CD4-positive, alpha-beta memory T cell (primary cell): ENCODE results near the gene C5orf15. TPM values are rescaled to one million over a fixed set of nuclear protein-coding genes. Genes with fewer than 3 reads are reported as not detected.

Experiments
- CTCF ChIA-PET: fragments of 350-600 bp; sonication (Branson Sonifier 250); formaldehyde crosslinking; loops from one replicate; lab custom pipeline; 2021; ENCODE audit warnings: inconsistent platforms; ENCODE audit not compliant: partially characterized antibody; lab: Charles Lee
- POLR2A ChIA-PET: fragments of 350-600 bp; sonication (Branson Sonifier 250); formaldehyde crosslinking; loops from one replicate; lab custom pipeline; 2021; ENCODE audit not compliant: partially characterized antibody; lab: Charles Lee
- DNase-seq, 5 donors: peaks; one replicate each; pipeline versions ENCODE4 v3.0.0 to v3.0.0-alpha.2; 2020 to 2022; ENCODE audit warnings: mixed read lengths in 1 of 5
- H3K27ac ChIP-seq: one replicate; pipeline ENCODE4 v1.7.0; 2013; ENCODE audit warnings: low read depth, low read length
- H3K27me3 ChIP-seq: 2 replicates; pipeline ENCODE4 v1.7.0; 2013; ENCODE audit warnings: mild to moderate bottlenecking, low read length, moderate library complexity; ENCODE audit not compliant: insufficient read depth
- H3K36me3 ChIP-seq: 2 replicates; pipeline ENCODE4 v1.7.0; 2013; ENCODE audit warnings: mild to moderate bottlenecking, low read length, moderate library complexity; ENCODE audit not compliant: insufficient read depth
- H3K4me1 ChIP-seq: 2 replicates; pipeline ENCODE4 v1.7.0; 2013; ENCODE audit warnings: mild to moderate bottlenecking, low read length, moderate library complexity; ENCODE audit not compliant: insufficient read depth
- H3K4me3 ChIP-seq, 2 donors: one replicate each; pipeline ENCODE4 v1.7.0; 2013; ENCODE audit warnings: low read length in 2 of 2, mild to moderate bottlenecking in 1 of 2
- H3K9me3 ChIP-seq, 2 donors: one replicate each; pipeline ENCODE4 v1.7.0; 2013; ENCODE audit warnings: low read length in 2 of 2, control low read depth in 1 of 2; ENCODE audit not compliant: control insufficient read depth in 1 of 2
- H3K27ac Mint-ChIP-seq, 7 donors: one replicate each; pipeline ENCODE4 v1.8.0; 2020 to 2021; ENCODE audit warnings: mixed read lengths in 7 of 7, mild to moderate bottlenecking in 6 of 7, inconsistent platforms in 3 of 7, moderate library complexity in 3 of 7
- H3K27me3 Mint-ChIP-seq, 2 donors: one replicate each; pipeline ENCODE4 v1.8.0; 2020 to 2021; ENCODE audit warnings: mixed read lengths in 2 of 2
- H3K36me3 Mint-ChIP-seq, 2 donors: one replicate each; pipeline ENCODE4 v1.8.0; 2020 to 2021; ENCODE audit warnings: mixed read lengths in 2 of 2, inconsistent platforms in 1 of 2, mild to moderate bottlenecking in 1 of 2
- H3K4me1 Mint-ChIP-seq, 4 donors: one replicate each; pipeline ENCODE4 v1.8.0; 2020 to 2021; ENCODE audit warnings: mixed read lengths in 4 of 4, mild to moderate bottlenecking in 1 of 4
- H3K4me3 Mint-ChIP-seq, 8 donors: one replicate each; pipeline ENCODE4 v1.8.0; 2020 to 2021; ENCODE audit warnings: mixed read lengths in 8 of 8, mild to moderate bottlenecking in 7 of 8, moderate library complexity in 6 of 8, inconsistent platforms in 3 of 8
- H3K9me3 Mint-ChIP-seq, 8 donors: one replicate each; pipeline ENCODE4 v1.8.0; 2020 to 2021; ENCODE audit warnings: mixed read lengths in 8 of 8, mild to moderate bottlenecking in 5 of 8, inconsistent platforms in 3 of 8, moderate library complexity in 1 of 8
- intact Hi-C: fragments of 100-400 bp; cut with micrococcal nuclease; formaldehyde crosslinking; loops from one replicate; pipeline ENCODE4 v1.15.1; 2023
- polyA plus RNA-seq, 2 donors: library from polyadenylated mRNA; unstranded; fragments of 300-500 nt; fragmentation: Illumina TruSeq; gene quantifications; one replicate each; pipeline ENCODE4 v1.2.3, GENCODE V29; 2021
- total RNA-seq, 2 experiments: library from RNA; stranded (reverse); gene quantifications; one replicate each; pipeline ENCODE4 v1.2.3, GENCODE V29; 2021

Gene C5orf15
- total and polyA plus RNA-seq, 4 experiments from 2014 or later = 13.3 to 28.8 (median 22.2) TPM

GRCh38 chr5:134000091-134000511, 31.7 kb upstream of the C5orf15 start:
- Histone ChIP-seq H3K27me3 (no peaks in the 10 kb centered on the region), H3K4me1 (peaks cover 67% of the 10 kb centered on the region), H3K36me3 (peaks cover 4% of the 10 kb centered on the region), H3K4me3 (no peak overlapping the region), H3K9me3 (no peaks in the 10 kb centered on the region), H3K27ac (no peak overlapping the region)
- peak overlapping the region in 5 of 7 donors; percentile 21 to 72 (median 35) for H3K27ac Mint-ChIP-seq
- intact Hi-C loops = loop anchor here (10.0 kb wide), 3 partner anchors 635 to 905 kb away; partner anchors contain the start of genes CAMLG, PCBD2 and SAR1B
- H3K4me1 Mint-ChIP-seq = peaks cover 40 to 76% (median 59%) of the 10 kb centered on the region in 4 donors
- peaks cover 0 to 16% of the 10 kb centered on the region in 2 donors for H3K36me3 Mint-ChIP-seq
- no peaks in the 10 kb centered on the region for H3K27me3 Mint-ChIP-seq
- ChIA-PET CTCF (interaction anchor here (1.1 to 9.0 kb wide), 2 partner anchors 19 to 52 kb away, joined by 3 to 87 read pairs; no protein-coding TSS in a partner anchor), POLR2A (no interaction called here)
- peak overlapping the region in 1 of 8 donors; percentile 59 for H3K4me3 Mint-ChIP-seq
- no peak for DNase-seq
- H3K9me3 Mint-ChIP-seq = no peaks in the 10 kb centered on the region

DNA sequence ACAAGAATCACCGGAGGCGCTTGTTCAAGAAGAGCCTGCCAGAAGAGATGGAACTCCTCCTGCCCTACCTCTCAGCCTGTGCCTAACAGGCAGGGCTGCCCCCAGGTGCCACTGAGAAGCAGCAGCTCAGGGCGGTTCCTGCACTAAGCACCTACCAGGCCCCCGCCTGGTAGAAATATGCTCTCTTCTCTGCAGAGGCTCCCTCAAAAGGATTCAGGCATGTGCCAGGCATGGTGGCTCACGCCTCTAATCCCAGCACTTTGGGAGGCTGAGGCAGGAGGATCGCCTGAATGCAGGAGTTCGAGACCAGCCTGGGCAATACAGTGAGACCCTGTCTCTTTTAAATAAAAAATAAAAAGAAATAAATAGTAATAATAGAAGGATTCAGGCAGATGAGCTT, 30.4 kb upstream of the C5orf15 start:
- intact Hi-C loops = no loop called here
- peak overlapping the region in 2 of 7 donors; percentile 57 to 84 for H3K27ac Mint-ChIP-seq
- Histone ChIP-seq H3K4me3 (no peak overlapping the region), H3K4me1 (peaks cover 77% of the 10 kb centered on the region), H3K27me3 (no peaks in the 10 kb centered on the region), H3K9me3 (no peaks in the 10 kb centered on the region), H3K27ac (no peak overlapping the region), H3K36me3 (peaks cover 4% of the 10 kb centered on the region)
- H3K4me3 Mint-ChIP-seq = peak overlapping the region in 1 of 8 donors; percentile 26
- H3K27me3 Mint-ChIP-seq = no peaks in the 10 kb centered on the region
- ChIA-PET POLR2A (interaction anchor here (0.6 kb wide), 1 partner anchor 151 kb away, joined by 3 read pairs; no protein-coding TSS in a partner anchor), CTCF (interaction anchor here (1.0 to 9.0 kb wide), 4 partner anchors 17 to 53 kb away, joined by 3 to 87 read pairs (median 6); no protein-coding TSS in a partner anchor)
- H3K9me3 Mint-ChIP-seq = no peaks in the 10 kb centered on the region
- peaks cover 0 to 18% of the 10 kb centered on the region in 2 donors for H3K36me3 Mint-ChIP-seq
- peaks cover 48 to 87% (median 69%) of the 10 kb centered on the region in 4 donors for H3K4me1 Mint-ChIP-seq
- no peak for DNase-seq

- POLR2A ChIA-PET = interaction anchor here (0.6 to 0.9 kb wide), 2 partner anchors 18 to 151 kb away, joined by 3 read pairs; no protein-coding TSS in a partner anchor
- Mint-ChIP-seq H3K27ac (peak overlapping the region in 4 of 7 donors; percentile 9 to 72 (median 18)), H3K4me3 (no peak overlapping the region)
Measured at GRCh38 chr5:133998042-133998441, 29.6 kb upstream of the C5orf15 start.

GRCh38 chr5:133996683-133997252, 28.3 kb upstream of the C5orf15 start:
- Mint-ChIP-seq H3K27ac (no peak overlapping the region), H3K27me3 (no peaks in the 10 kb centered on the region), H3K4me3 (peak overlapping the region in 1 of 8 donors; percentile 49), H3K4me1 (peaks cover 44 to 80% (median 63%) of the 10 kb centered on the region in 4 donors), H3K9me3 (no peaks in the 10 kb centered on the region), H3K36me3 (peaks cover 0 to 17% of the 10 kb centered on the region in 2 donors)
- intact Hi-C loops = no loop called here
- Histone ChIP-seq H3K27me3 (no peaks in the 10 kb centered on the region), H3K4me3 (no peak overlapping the region), H3K4me1 (peaks cover 56% of the 10 kb centered on the region), H3K27ac (no peak overlapping the region), H3K36me3 (peaks cover 4% of the 10 kb centered on the region), H3K9me3 (no peaks in the 10 kb centered on the region)
- ChIA-PET CTCF (interaction anchor here (0.9 to 9.0 kb wide), 8 partner anchors 8 to 155 kb away, joined by 3 to 87 read pairs (median 4); partner anchors contain the start of gene VDAC1), POLR2A (interaction anchor here (3.3 kb wide), 1 partner anchor 9 kb away, joined by 22 read pairs; the partner anchor contains the start of gene VDAC1)
- peak in 2 of 5 donors; percentile 11 to 22 for DNase-seq

More at GRCh38 chr5:133998042-133998441, 29.6 kb upstream of the C5orf15 start:
- H3K4me1 ChIP-seq = peaks cover 69% of the 10 kb centered on the region
- H3K36me3 Mint-ChIP-seq = peaks cover 0 to 13% of the 10 kb centered on the region in 2 donors
- intact Hi-C loops = no loop called here
- CTCF ChIA-PET = interaction anchor here (0.7 to 9.0 kb wide), 6 partner anchors 11 to 691 kb away, joined by 3 to 87 read pairs (median 5); no protein-coding TSS in a partner anchor
- DNase-seq = no peak
- no peak overlapping the region for H3K27ac ChIP-seq
- H3K27me3 Mint-ChIP-seq = no peaks in the 10 kb centered on the region
- H3K36me3 ChIP-seq = peaks cover 4% of the 10 kb centered on the region
- H3K4me3 ChIP-seq = no peak overlapping the region
- peaks cover 48 to 88% (median 68%) of the 10 kb centered on the region in 4 donors for H3K4me1 Mint-ChIP-seq
- no peaks in the 10 kb centered on the region for H3K9me3 Mint-ChIP-seq
- H3K9me3 ChIP-seq = no peaks in the 10 kb centered on the region
- no peaks in the 10 kb centered on the region for H3K27me3 ChIP-seq

DNA sequence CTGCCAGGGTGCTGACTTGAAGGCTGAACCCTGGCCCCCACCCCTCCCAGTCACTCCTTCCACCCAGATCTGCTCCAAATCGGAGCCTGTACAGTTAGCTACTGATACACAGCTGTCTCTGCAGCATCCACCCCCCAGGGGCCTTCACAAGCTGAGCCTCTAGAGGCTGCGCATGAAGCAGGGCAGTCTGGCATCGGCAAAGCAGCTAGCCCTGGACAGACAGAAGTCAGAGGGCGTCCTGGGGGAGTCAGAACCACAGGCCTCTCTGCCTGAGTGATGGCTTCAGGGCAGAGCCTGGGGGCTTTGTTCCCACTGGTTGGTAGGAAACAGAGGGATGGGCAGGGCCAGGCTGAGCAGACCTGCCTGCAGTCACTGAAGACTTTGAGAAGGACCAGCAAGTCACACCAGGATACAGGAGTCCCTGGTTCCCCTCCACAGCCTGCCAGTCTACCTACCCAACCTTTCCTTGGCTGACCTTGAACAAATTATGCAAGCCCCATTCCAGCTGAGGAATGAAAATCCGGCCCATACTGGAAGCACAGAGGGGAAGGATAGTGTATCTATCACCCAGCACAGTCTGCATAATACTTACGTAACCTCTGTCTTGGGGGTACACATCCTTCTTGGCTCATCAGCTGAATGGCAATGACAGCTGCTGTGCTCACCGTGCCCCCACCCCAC, 27.6 kb upstream of the C5orf15 start:
- Mint-ChIP-seq H3K27ac (no peak overlapping the region), H3K27me3 (no peaks in the 10 kb centered on the region), H3K36me3 (peaks cover 1 to 19% of the 10 kb centered on the region in 2 donors), H3K9me3 (no peaks in the 10 kb centered on the region), H3K4me3 (no peak overlapping the region), H3K4me1 (peaks cover 43 to 75% (median 59%) of the 10 kb centered on the region in 4 donors)
- ChIA-PET POLR2A (interaction anchor here (3.3 kb wide), 1 partner anchor 9 kb away, joined by 22 read pairs; the partner anchor contains the start of gene VDAC1), CTCF (interaction anchor here (0.9 to 9.0 kb wide), 6 partner anchors 8 to 156 kb away, joined by 3 to 87 read pairs (median 3); partner anchors contain the start of gene VDAC1)
- intact Hi-C loops = no loop called here
- Histone ChIP-seq H3K4me3 (no peak overlapping the region), H3K9me3 (no peaks in the 10 kb centered on the region), H3K27me3 (no peaks in the 10 kb centered on the region), H3K27ac (no peak overlapping the region), H3K4me1 (peaks cover 50% of the 10 kb centered on the region), H3K36me3 (peaks cover 6% of the 10 kb centered on the region)
- DNase-seq = no peak

DNA sequence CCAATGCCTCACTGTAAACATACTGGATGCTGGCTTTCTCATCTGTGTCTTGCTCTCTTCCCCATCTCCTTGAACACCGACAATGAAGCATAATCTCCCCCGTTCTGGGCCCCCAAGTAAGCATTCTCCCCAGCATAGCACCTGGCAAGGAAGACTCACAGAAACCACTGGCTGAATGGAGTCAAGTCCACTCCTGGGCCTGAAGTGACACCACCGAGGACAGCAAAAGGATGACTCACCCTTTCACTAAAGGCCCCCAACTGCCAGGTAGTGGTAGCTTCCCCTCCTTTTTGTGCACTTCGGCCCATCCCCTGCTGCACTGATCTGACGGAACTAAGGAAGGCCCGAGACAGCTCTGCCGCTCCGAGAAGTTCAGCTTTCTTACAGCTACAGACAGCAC, 26.9 kb upstream of the C5orf15 start:
- peak overlapping the region in 1 of 8 donors; percentile 10 for H3K4me3 Mint-ChIP-seq
- no peak for DNase-seq
- H3K36me3 Mint-ChIP-seq = peaks cover 8 to 22% of the 10 kb centered on the region in 2 donors

More for the DNA sequence above, 26.9 kb upstream of the C5orf15 start:
- peaks cover 40 to 70% (median 54%) of the 10 kb centered on the region in 4 donors for H3K4me1 Mint-ChIP-seq
- ChIA-PET CTCF (interaction anchor here (0.9 to 9.0 kb wide), 3 partner anchors 9 to 25 kb away, joined by 3 to 87 read pairs (median 6); partner anchors contain the start of gene VDAC1), POLR2A (interaction anchor here (3.3 kb wide), 1 partner anchor 10 kb away, joined by 22 read pairs; the partner anchor contains the start of gene VDAC1)
- Histone ChIP-seq H3K4me3 (no peak overlapping the region), H3K4me1 (peaks cover 44% of the 10 kb centered on the region), H3K27me3 (no peaks in the 10 kb centered on the region), H3K27ac (no peak overlapping the region), H3K36me3 (peaks cover 10% of the 10 kb centered on the region), H3K9me3 (no peaks in the 10 kb centered on the region)
- H3K27me3 Mint-ChIP-seq = no peaks in the 10 kb centered on the region
- intact Hi-C loops = no loop called here
- peak overlapping the region in 6 of 7 donors; percentile 42 to 87 (median 56) for H3K27ac Mint-ChIP-seq
- no peaks in the 10 kb centered on the region for H3K9me3 Mint-ChIP-seq
